CMK (cell line): Measurements from ENCODE around the gene NPTX2.

Experiments used
- DNase-seq: peaks from one replicate; pipeline ENCODE4 v3.0.0-alpha.2; 2010; ENCODE audit warnings: low read depth

The NPTX2 gene

DNA sequence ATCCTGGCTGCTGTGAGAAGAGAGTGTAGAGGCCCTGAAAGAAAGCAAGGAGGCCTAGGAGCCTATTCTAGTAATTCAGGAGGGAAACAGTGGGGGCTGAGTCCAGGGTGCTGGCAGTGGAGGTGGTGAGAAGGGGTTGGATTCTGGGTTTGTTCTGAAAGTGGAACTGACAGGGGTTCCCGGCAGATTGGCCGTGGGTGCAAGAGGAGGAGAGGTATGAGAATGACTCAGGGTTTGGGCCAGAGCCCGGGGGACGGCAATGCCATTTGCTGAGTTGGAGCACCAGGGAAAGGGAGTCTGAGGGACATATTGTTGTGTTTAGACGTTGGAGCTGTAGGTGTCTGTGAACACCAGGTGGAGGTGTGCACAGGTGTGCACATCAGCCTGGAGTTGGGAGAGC lies 38.5 kb downstream of the NPTX2 start:
- DNase-seq: no peak

DNA sequence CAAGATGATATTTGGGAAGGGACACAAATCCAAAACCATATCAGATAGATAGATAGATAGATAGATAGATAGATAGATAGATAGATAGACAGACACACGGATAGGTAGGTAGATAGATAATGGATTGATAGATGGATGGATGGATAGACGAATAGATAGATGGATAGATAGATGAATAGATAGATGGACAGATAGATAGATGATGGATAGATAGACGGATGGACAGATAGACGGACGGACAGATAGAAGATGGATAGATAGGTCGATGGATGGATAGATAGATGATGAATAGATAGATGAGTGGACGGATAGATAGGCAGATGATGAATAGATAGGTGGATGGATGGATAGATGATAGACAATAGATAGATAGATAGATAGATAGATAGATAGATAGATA lies 39.8 kb downstream of the NPTX2 start:
- DNase-seq: no peak

DNA sequence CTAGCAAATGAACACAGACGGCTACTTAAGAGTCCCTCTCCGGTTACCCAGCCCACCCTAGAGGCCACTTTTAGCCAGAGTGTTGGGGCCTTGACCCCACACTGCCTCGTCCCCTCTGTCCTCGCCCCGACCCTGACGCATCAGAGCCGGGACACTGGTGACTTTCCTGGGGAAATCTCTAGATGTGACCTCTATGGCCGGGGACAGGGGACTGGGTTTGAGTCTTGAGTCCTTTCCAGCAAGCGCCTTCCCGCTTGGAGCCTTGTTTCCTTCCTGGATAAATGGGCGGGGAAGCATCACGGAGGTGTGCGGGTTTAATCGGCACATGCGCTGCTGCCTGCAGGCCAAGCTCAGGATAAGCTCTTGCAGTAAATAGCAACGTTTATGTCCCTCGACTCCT lies 40.7 kb downstream of the NPTX2 start:
- no peak for DNase-seq

- no peak for DNase-seq
Observed at GRCh38 chr7:98659756-98660155, 42.7 kb downstream of the NPTX2 start.

- no peak for DNase-seq
Observed at GRCh38 chr7:98661607-98662006, 44.5 kb downstream of the NPTX2 start.

GRCh38 chr7:98662289-98662688 lies 45.2 kb downstream of the NPTX2 start:
- no peak for DNase-seq

DNA sequence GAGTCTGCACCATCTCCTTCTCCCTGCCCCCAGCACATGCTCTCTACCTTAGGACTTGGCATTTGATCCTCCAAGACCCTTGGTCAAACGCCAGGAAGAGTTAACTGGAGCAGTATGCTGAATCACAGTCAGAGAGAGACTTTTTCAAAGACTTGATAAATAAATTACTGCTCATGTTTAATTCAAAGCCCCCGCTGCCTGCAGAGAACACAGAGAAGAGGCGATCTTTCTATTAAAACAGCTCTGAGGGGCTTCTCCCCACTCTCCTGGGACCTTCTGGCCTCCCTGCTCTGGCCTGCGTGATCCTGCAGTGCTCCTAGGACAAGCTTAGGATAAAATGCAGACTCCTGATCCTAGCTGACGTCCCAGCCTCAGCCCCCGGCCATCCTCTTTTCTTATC lies 47.8 kb downstream of the NPTX2 start:
- DNase-seq: no peak

DNA sequence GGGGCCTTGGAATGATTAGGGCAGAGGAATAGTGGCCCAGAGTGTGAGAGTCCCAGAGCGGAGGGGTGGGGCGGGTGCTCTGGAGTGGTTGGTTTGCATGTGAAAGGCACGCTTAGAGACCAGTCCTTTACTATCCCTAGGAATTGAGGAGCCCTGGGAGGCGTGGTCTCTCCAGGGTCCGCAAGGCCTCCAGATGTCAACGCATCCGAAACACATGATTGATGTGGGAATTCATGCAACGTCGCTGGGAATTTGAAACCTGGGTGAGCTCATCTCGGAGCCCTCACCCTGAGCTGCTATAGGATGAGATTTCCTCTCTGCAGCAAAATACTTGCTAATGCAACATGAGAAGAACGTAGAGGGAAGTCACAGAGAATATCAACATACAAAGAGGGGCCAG lies 51.2 kb downstream of the NPTX2 start:
- no peak for DNase-seq

DNA sequence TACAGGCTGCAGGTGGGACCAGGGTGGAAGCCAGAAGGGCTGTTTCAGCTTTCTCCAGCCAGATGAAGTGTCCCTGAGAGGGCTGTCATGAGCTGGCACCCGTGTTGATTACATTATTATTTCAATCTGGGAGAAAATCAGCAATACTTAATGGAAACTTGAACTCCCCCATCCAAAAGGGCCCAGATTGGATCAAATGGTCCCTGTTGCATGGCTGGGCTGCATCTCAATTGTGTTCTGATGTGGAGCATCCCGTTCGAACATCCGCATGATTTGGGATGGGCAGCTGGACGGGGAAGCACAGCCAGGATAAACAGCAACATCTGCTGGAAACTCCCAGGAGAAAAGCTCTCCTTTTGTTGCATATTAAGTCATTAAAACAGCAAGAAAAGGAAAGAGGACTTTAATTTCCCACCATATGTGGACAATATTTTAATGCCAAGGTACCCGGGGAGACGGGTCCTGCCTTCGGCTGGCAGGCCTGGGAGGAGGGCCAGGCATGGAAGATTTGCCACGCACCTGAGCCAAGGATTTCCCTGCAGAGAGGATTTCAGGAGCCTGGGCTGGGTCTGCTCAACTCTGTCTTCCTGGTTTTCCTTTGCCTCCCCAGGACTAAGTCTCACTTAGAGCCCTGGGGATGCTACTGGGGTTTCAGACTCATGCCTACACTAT lies 52.4 kb downstream of the NPTX2 start:
- DNase-seq: no peak

DNA sequence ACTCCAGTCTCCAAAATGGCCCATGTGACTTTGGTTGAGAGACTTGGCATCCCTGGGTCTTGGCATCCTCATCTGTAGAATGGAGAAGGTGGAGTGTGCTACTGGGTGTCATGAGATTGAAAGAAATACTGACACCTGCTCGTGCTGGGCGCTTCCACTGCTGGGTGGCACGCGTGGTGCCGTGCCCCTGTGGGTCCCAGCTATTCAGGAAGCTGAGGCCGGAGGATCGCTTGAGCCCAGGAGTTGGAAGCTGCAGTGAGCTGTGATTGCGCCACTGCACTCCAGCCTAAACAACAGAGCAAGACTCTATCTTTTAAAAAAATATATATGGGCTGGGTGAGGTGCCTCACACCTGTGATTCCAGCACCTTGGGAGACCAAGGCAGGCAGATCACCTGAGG lies 53.1 kb downstream of the NPTX2 start:
- DNase-seq: no peak

GRCh38 chr7:98671733-98672331 lies 54.7 kb downstream of the NPTX2 start:
- no peak for DNase-seq

DNA sequence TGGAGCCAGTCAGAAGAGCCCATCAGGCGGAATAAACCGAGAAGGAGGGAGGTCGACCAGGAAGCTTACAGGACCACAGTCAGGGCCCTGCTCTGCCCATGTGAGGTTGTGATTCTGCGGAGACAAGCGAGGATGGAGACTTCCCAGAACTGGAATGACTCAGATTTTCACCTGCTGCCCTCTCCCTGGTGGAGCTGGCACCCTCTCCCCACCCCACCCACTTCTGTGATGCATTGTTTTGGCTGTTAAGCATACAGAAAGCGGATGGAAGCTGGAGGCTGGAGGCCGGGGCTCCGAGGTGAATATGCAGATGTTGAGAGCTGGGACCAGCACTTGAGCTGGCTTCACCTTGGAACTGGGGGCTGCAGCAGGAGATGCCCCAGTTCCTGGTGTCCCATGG lies 57.4 kb downstream of the NPTX2 start:
- DNase-seq: no peak

DNA sequence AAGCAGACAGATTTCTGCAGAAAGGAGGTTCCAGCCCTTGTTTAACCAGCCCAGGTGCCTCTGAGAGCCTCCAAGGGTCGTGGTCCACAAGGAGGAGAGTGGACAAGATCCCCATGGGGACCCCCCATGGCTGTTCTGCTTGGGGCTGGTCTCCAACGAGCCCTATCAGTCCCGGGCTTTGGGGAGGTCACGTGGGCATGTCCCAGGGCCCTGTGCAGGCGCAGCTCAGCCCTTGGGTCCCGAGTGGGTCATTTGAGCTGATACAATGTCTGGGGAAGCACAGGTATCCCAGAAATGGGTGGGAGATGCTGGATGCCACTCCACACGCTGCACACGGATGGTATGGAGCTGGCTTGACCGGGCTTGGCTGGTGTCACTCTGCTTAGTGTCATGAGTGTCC lies 57.8 kb downstream of the NPTX2 start:
- DNase-seq: no peak

DNA sequence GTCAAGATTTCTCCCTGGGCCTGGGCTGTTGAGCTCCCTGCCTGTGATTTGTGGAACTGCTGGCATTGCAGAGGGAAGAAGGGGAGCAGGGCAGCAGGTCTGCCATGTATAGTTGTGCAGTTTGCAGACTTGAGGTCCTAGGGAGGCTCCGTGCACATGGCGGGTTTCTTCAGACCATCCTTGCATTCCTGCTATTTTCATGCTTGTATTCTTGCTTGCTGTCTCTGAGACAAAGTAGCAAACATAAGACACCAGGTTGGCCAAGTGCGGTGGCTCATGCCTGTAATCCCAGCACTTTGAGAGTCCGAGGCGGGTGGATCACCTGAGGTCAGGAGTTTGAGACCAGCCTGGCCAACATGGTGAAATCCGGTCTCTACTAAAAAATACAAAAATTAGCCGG lies 61.1 kb downstream of the NPTX2 start:
- DNase-seq: no peak
